Measurements from ENCODE around the gene ARHGEF17. TPM values are rescaled to one million over a fixed set of nuclear protein-coding genes. Genes with fewer than 3 reads are reported as not detected.

Gene ARHGEF17
- total and polyA plus RNA-seq, 2 of the 13 experiments (the other 11 are each of a cell fraction or from before 2014, with no cell fraction given), result 10.7 to 28.8 TPM

GRCh38 chr11:73308961-73309919 is 1.2 kb downstream of the ARHGEF17 start (continued):
- TF ChIP-seq, protein P1, sequence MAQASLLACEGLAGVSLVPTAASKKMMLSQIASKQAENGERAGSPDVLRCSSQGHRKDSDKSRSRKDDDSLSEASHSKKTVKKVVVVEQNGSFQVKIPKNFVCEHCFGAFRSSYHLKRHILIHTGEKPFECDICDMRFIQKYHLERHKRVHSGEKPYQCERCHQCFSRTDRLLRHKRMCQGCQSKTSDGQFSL (CRISPR knock-in tag; IDR thresholded peaks at IDR 0.05), result no peak
- TF ChIP-seq ESRRA (CRISPR knock-in tag; IDR thresholded peaks at IDR 0.05; ENCODE audit: low read depth) (no peak), MEIS2 (CRISPR knock-in tag; IDR thresholded peaks at IDR 0.05) (peak; percentile 64; the same call in 1 of the 2 replicates), CCDC6 (CRISPR knock-in tag; IDR thresholded peaks at IDR 0.05) (peak; percentile 70; the same call in 1 of the 2 replicates), ARNT (IDR thresholded peaks at IDR 0.05) (no peak), STAT6 (CRISPR knock-in tag; IDR thresholded peaks at IDR 0.05; ENCODE audit: borderline replicate concordance) (no peak), ZFP91 (CRISPR knock-in tag; IDR thresholded peaks at IDR 0.05; ENCODE audit: borderline replicate concordance) (peak; percentile 93), RXRB (CRISPR knock-in tag; IDR thresholded peaks at IDR 0.05; ENCODE audit: borderline replicate concordance) (0 out of 2 replicates have a peak, but pooled peaks have one; percentile 36), ZNF780A (CRISPR knock-in tag; IDR thresholded peaks at IDR 0.05) (peak; percentile 71; the same call in 1 of the 2 replicates), CSRNP2 (CRISPR knock-in tag; conservative IDR thresholded peaks at IDR 0.05; ENCODE audit: low read depth) (no peak), TFDP1 (CRISPR knock-in tag; IDR thresholded peaks at IDR 0.05; ENCODE audit: borderline replicate concordance) (peak; percentile 8; the same call in 1 of the 2 replicates), RFX3 (CRISPR knock-in tag; IDR thresholded peaks at IDR 0.05) (no peak), MZF1 (CRISPR knock-in tag; IDR thresholded peaks at IDR 0.05; ENCODE audit: borderline replicate concordance) (peak; percentile 94; the same call in 1 of the 2 replicates)
- TF ChIP-seq, protein P2, sequence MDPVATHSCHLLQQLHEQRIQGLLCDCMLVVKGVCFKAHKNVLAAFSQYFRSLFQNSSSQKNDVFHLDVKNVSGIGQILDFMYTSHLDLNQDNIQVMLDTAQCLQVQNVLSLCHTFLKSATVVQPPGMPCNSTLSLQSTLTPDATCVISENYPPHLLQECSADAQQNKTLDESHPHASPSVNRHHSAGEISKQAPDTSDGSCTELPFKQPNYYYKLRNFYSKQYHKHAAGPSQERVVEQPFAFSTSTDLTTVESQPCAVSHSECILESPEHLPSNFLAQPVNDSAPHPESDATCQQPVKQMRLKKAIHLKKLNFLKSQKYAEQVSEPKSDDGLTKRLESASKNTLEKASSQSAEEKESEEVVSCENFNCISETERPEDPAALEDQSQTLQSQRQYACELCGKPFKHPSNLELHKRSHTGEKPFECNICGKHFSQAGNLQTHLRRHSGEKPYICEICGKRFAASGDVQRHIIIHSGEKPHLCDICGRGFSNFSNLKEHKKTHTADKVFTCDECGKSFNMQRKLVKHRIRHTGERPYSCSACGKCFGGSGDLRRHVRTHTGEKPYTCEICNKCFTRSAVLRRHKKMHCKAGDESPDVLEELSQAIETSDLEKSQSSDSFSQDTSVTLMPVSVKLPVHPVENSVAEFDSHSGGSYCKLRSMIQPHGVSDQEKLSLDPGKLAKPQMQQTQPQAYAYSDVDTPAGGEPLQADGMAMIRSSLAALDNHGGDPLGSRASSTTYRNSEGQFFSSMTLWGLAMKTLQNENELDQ (CRISPR knock-in tag; IDR thresholded peaks at IDR 0.05; ENCODE audit: borderline replicate concordance), result no peak
- TF ChIP-seq, protein P3, sequence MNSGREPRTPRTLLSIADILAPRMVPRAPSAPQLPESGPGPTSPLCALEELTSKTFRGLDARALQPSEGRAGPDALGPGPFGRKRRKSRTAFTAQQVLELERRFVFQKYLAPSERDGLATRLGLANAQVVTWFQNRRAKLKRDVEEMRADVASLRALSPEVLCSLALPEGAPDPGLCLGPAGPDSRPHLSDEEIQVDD (CRISPR knock-in tag; IDR thresholded peaks at IDR 0.05; ENCODE audit: borderline replicate concordance), result no peak

All from HepG2 (cell line).